PC-9 (cell line): ENCODE data around the gene CACNA2D1. TPM values are rescaled to one million over a fixed set of nuclear protein-coding genes. Genes with fewer than 3 reads are reported as not detected.

ENCODE experiments used
- BruUV-seq: library from RNA; stranded (reverse); fragments of 400-500 nt; replicated peaks from 2 replicates; lab custom pipeline; 2021; lab: Mats Ljungman, UMichigan
- CTCF ChIA-PET: fragments of 300-600 bp; sonication (Branson Sonifier 250); formaldehyde crosslinking; loops from one replicate; lab custom pipeline; 2022; ENCODE audit warnings: antibody characterized with exemption; lab: Charles Lee
- POLR2A ChIA-PET: fragments of 300-600 bp; sonication (Branson Sonifier 250); formaldehyde crosslinking; loops from one replicate; lab custom pipeline; 2022; ENCODE audit warnings: antibody characterized with exemption; ENCODE audit not compliant: unreplicated experiment; lab: Charles Lee
- DNase-seq, 2 experiments: peaks; one replicate each; pipeline versions ENCODE4 v3.0.0 to v3.0.0-alpha.2; 2015 to 2022; ENCODE audit warnings: mixed read lengths in 1 of 2
- H2AFZ ChIP-seq: fragments of 200-600 bp; sonication (generic); 2 replicates; pipeline ENCODE4 v1.8.1; 2017; ENCODE audit warnings: antibody characterized with exemption
- H3F3A ChIP-seq: fragments of 200-600 bp; sonication (generic); 2 replicates; pipeline ENCODE4 v1.8.1; 2017; ENCODE audit warnings: antibody characterized with exemption, mild to moderate bottlenecking, low read depth; ENCODE audit not compliant: insufficient read depth
- H3K27ac ChIP-seq: fragments of 200-600 bp; sonication (generic); 2 replicates; pipeline ENCODE4 v1.6.1; 2016; ENCODE audit warnings: mixed run types
- H3K27me3 ChIP-seq: fragments of 200-600 bp; sonication (generic); 2 replicates; pipeline ENCODE4 v1.6.1; 2016; ENCODE audit warnings: low read depth, mixed run types; ENCODE audit not compliant: insufficient read depth
- H3K36me3 ChIP-seq: fragments of 200-600 bp; sonication (generic); 2 replicates; pipeline ENCODE4 v1.6.1; 2016; ENCODE audit warnings: low read depth, mixed run types
- H3K4me1 ChIP-seq: fragments of 200-600 bp; sonication (generic); replicated peaks from 2 replicates; pipeline ENCODE4 v1.6.1; 2016; ENCODE audit warnings: mixed run types; ENCODE audit not compliant: insufficient read depth
- H3K4me2 ChIP-seq: fragments of 200-600 bp; sonication (generic); 2 replicates; pipeline ENCODE4 v1.6.1; 2017; ENCODE audit warnings: mixed run types
- H3K4me3 ChIP-seq: fragments of 200-600 bp; sonication (generic); 2 replicates; pipeline ENCODE4 v1.6.1; 2016; ENCODE audit warnings: mixed run types
- H3K79me2 ChIP-seq: fragments of 200-600 bp; sonication (generic); 2 replicates; pipeline ENCODE4 v1.6.1; 2017; ENCODE audit warnings: low read depth, mixed run types
- H3K9me2 ChIP-seq: fragments of 200-600 bp; sonication (generic); 2 replicates; pipeline ENCODE4 v1.8.1; 2017; ENCODE audit warnings: mild to moderate bottlenecking; ENCODE audit not compliant: insufficient read depth
- H3K9me3 ChIP-seq: fragments of 200-600 bp; sonication (generic); 2 replicates; pipeline ENCODE4 v1.8.1; 2016; ENCODE audit warnings: low read depth; ENCODE audit not compliant: insufficient read depth
- H4K20me1 ChIP-seq: fragments of 200-600 bp; sonication (generic); 2 replicates; pipeline ENCODE4 v1.8.1; 2017; ENCODE audit not compliant: insufficient read depth
- EZH2 ChIP-seq: fragments of 200-600 bp; sonication (generic); IDR thresholded peaks from 2 replicates; pipeline ENCODE4 v1.8.0; 2017; ENCODE audit warnings: antibody characterized with exemption, low read depth
- intact Hi-C: fragments of 100-400 bp; cut with micrococcal nuclease; formaldehyde crosslinking; loops from one replicate; pipeline ENCODE4 v1.10.0; 2022; ENCODE audit not compliant: unreplicated experiment
- total RNA-seq: library from RNA; stranded (reverse); gene quantifications from 2 replicates; pipeline ENCODE4 v1.2.3, GENCODE V29; 2021
- TF ChIP-seq, protein P1 (sequence below): fragments of 200-600 bp; sonication (generic); conservative IDR thresholded peaks from 2 replicates; pipeline ENCODE4 v1.6.1; 2017; ENCODE audit warnings: mixed run types, antibody characterized with exemption, mild to moderate bottlenecking, moderate library complexity

CACNA2D1 gene
- total RNA-seq, 1 experiment from 2014 or later = 3.2 TPM

DNA sequence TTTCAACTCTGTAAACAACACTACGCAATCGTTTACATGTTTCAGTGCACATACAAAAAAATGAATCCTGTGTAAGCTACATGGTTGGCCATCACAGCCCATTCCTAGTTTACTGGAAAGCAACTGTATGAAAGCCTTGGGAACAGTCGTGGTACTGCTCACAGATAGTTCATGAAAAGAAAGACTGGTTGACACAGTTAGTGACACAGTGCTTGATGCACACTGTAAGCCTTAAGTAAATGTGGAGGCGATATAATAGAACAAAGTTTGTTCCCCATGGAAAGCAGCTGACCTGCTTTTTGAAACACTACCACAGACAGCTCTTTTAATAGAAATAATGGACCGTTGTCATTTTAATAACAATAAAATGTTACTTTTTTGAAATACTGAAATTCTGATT lies 5.1 kb downstream of the CACNA2D1 start:
- no peak overlapping the region for H3K4me3 ChIP-seq
- no peaks in the 10 kb centered on the region for H4K20me1 ChIP-seq
- CTCF ChIA-PET = no interaction called here
- H3K4me1 ChIP-seq = 0 out of 2 replicates have a peak, but pooled peaks cover 5% of the 10 kb centered on the region
- H3K27ac ChIP-seq = no peak overlapping the region
- no peak for DNase-seq
- no peak overlapping the region for H3K4me2 ChIP-seq
- H2AFZ ChIP-seq = no peak overlapping the region
- H3K9me3 ChIP-seq = no peaks in the 10 kb centered on the region
- H3K79me2 ChIP-seq = no peaks in the 10 kb centered on the region
- no peaks in the 10 kb centered on the region for H3K9me2 ChIP-seq
- H3K27me3 ChIP-seq = no peaks in the 10 kb centered on the region
- peaks cover 7% of the 10 kb centered on the region; the same call in 1 of the 2 replicates for H3F3A ChIP-seq
- H3K36me3 ChIP-seq = no peaks in the 10 kb centered on the region
- POLR2A ChIA-PET = no interaction called here
- TF ChIP-seq EZH2 = no peak
- TF ChIP-seq, protein P1, sequence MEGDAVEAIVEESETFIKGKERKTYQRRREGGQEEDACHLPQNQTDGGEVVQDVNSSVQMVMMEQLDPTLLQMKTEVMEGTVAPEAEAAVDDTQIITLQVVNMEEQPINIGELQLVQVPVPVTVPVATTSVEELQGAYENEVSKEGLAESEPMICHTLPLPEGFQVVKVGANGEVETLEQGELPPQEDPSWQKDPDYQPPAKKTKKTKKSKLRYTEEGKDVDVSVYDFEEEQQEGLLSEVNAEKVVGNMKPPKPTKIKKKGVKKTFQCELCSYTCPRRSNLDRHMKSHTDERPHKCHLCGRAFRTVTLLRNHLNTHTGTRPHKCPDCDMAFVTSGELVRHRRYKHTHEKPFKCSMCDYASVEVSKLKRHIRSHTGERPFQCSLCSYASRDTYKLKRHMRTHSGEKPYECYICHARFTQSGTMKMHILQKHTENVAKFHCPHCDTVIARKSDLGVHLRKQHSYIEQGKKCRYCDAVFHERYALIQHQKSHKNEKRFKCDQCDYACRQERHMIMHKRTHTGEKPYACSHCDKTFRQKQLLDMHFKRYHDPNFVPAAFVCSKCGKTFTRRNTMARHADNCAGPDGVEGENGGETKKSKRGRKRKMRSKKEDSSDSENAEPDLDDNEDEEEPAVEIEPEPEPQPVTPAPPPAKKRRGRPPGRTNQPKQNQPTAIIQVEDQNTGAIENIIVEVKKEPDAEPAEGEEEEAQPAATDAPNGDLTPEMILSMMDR = no peak
- intact Hi-C loops = no loop called here
- no TSS peak for BruUV-seq

DNA sequence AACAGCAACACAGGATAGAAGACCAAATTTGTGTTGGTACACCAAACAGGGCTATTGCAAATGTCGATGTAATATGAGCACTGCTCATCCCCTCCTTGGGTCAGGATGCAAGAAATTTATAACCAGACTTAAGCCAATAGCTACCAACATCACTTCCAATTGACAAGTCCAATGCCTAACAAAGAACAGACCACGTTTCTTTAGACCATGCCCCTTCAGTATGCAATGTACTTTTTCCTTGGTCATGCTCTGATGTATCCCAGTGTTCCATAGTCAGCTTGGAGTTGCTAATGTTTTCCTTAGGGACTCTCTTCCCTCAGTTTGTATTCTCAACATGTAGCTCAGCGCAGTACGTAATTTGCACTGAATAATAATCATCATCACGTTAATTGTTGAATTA lies 7.8 kb downstream of the CACNA2D1 start:
- Histone ChIP-seq H3K36me3 (no peaks in the 10 kb centered on the region), H3K27me3 (no peaks in the 10 kb centered on the region), H3K9me3 (no peaks in the 10 kb centered on the region), H3K9me2 (no peaks in the 10 kb centered on the region), H3K27ac (no peak overlapping the region), H2AFZ (no peak overlapping the region), H3K4me2 (no peak overlapping the region), H3K79me2 (no peaks in the 10 kb centered on the region), H3F3A (no peaks in the 10 kb centered on the region), H3K4me3 (no peak overlapping the region), H4K20me1 (no peaks in the 10 kb centered on the region), H3K4me1 (no peaks in the 10 kb centered on the region)
- POLR2A ChIA-PET = no interaction called here
- CTCF ChIA-PET = no interaction called here
- no peak for DNase-seq
- intact Hi-C loops = no loop called here
- TF ChIP-seq, protein P1 = no peak
- TF ChIP-seq EZH2 = no peak
- no TSS peak for BruUV-seq

DNA sequence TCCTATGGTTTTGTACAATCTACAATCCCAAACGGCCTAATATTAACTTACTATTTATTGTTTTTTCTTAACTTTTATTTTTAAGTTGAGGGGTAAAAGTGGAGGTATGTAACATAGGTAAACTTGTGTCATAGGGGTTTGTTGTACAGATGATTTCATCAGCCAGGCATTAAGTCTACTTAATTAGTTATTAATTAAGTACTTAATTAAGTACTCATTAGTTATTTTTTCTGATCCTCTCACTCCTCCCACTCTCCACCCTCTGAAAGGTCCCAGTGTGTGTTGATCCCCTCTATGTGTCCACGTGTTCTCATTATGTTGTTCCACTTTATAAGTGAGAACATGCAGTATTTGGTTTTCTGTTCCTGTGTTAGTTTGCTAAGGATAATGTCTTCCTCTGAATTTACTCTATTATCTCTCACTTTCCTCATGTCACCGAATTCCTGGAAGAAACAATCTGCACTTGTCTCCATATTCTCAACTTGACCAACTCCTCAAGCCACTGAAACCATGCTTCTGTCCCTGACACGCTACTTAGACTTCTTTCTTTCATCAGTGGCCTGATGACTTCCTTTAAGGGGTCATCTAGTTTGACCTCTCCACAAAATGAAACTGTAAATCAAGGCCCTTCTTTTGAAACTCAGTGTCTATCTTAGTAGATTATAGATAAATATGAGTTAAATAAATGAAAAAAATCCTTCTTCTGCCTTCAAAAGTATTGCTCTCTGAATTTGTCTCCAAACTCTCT lies 9.1 kb downstream of the CACNA2D1 start:
- Histone ChIP-seq H3K9me2 (no peaks in the 10 kb centered on the region), H3F3A (no peaks in the 10 kb centered on the region), H3K4me3 (no peak overlapping the region), H3K4me1 (no peaks in the 10 kb centered on the region), H3K79me2 (no peaks in the 10 kb centered on the region), H3K27me3 (no peaks in the 10 kb centered on the region), H4K20me1 (no peaks in the 10 kb centered on the region), H3K36me3 (no peaks in the 10 kb centered on the region), H2AFZ (no peak overlapping the region), H3K4me2 (no peak overlapping the region), H3K9me3 (no peaks in the 10 kb centered on the region), H3K27ac (no peak overlapping the region)
- ChIA-PET POLR2A (no interaction called here), CTCF (interaction anchor here (0.6 kb wide), 1 partner anchor 664 kb away, joined by 8 read pairs; no protein-coding TSS in a partner anchor)
- BruUV-seq = no TSS peak
- intact Hi-C loops = no loop called here
- no peak for DNase-seq
- TF ChIP-seq EZH2 = no peak
